Measurements from ENCODE around the gene WDR33.
"Not testable (repeated sequence)": the region's sequence is repeated elsewhere in the genome, so short reads cannot be mapped to it uniquely, and the experiment has no call there.

WDR33 gene

GRCh38 chr2:127763776-127764175 lies 47.2 kb downstream of the WDR33 start:
- no peak overlapping the region for H3K4me3 ChIP-seq (ENCODE audit: low read length in 2 of 2)
- no peak overlapping the region for H3K9ac ChIP-seq (ENCODE audit: low read length in 2 of 2)
- no peaks in the 10 kb centered on the region for H3K9me3 ChIP-seq (ENCODE audit: control insufficient read depth in 2 of 2, low read length in 2 of 2)
- H3K27ac ChIP-seq (ENCODE audit: low read length), result no peak overlapping the region
- no peaks in the 10 kb centered on the region for H3K27me3 ChIP-seq (ENCODE audit: control insufficient read depth in 1 of 2, insufficient read depth in 2 of 2, low read length in 2 of 2)
- H3K4me1 ChIP-seq (ENCODE audit: control insufficient read depth, insufficient read depth, low read length), result no peaks in the 10 kb centered on the region
- peaks cover 39 to 52% of the 10 kb centered on the region in 2 donors for H3K36me3 ChIP-seq (ENCODE audit: control insufficient read depth in 2 of 2, insufficient read depth in 2 of 2, low read length in 2 of 2)

DNA sequence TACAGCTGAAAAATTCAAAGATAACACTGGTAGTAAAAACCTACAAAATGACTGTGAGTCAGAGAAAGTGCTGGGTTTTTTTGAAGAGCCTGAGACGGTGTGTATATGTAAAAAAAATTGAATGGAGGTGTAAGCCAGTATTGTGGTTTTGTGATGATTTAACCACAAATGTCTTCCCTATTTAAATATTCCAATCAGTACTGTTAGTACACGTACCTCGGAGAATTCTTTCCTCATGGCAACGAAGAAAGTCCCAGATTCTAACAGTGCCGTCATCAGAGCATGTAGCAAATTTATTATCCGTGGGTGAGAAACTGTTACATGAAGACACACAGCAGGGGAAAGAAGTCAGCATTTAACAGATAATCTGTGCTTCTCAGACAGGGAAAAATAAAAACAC lies 48.1 kb downstream of the WDR33 start:
- Histone ChIP-seq H3K27ac (ENCODE audit: low read length) (no peak overlapping the region), H3K9me3 (ENCODE audit: control insufficient read depth in 2 of 2, low read length in 2 of 2) (no peaks in the 10 kb centered on the region), H3K36me3 (ENCODE audit: control insufficient read depth in 2 of 2, insufficient read depth in 2 of 2, low read length in 2 of 2) (peaks cover 36 to 49% of the 10 kb centered on the region in 2 donors), H3K4me3 (ENCODE audit: low read length in 2 of 2) (no peak overlapping the region), H3K27me3 (ENCODE audit: control insufficient read depth in 1 of 2, insufficient read depth in 2 of 2, low read length in 2 of 2) (no peaks in the 10 kb centered on the region), H3K4me1 (ENCODE audit: control insufficient read depth, insufficient read depth, low read length) (no peaks in the 10 kb centered on the region), H3K9ac (ENCODE audit: low read length in 2 of 2) (no peak overlapping the region)

- no peak overlapping the region for H3K27ac ChIP-seq (ENCODE audit: low read length)
- no peak overlapping the region for H3K4me3 ChIP-seq (ENCODE audit: low read length in 2 of 2)
- H3K36me3 ChIP-seq (ENCODE audit: control insufficient read depth in 2 of 2, insufficient read depth in 2 of 2, low read length in 2 of 2), result peaks cover 33 to 48% of the 10 kb centered on the region in 2 donors
- H3K9me3 ChIP-seq (ENCODE audit: control insufficient read depth in 2 of 2, low read length in 2 of 2), result no peaks in the 10 kb centered on the region
- no peak overlapping the region for H3K9ac ChIP-seq (ENCODE audit: low read length in 2 of 2)
- no peaks in the 10 kb centered on the region for H3K27me3 ChIP-seq (ENCODE audit: control insufficient read depth in 1 of 2, insufficient read depth in 2 of 2, low read length in 2 of 2)
- H3K4me1 ChIP-seq (ENCODE audit: control insufficient read depth, insufficient read depth, low read length), result no peaks in the 10 kb centered on the region
Measured at GRCh38 chr2:127762441-127762840, 48.5 kb downstream of the WDR33 start.

DNA sequence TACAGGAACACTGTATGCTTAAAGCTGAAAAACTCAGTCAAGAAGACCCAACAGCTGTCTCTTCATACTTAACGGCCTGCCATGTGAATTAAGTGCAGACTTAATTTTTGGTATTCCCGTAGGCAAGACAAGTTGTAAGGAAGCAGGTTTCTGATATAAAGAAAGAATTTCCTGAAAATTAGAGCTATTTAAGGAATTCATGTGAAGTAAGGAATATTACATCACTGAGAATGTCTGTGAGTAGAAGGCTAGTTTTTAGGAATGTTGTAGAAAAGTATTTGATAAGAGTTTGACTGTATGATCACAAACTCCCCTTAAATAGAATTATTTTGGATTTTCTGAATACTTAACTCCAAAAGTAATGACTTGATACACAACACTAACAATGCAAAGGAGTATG lies 51.0 kb downstream of the WDR33 start:
- Histone ChIP-seq H3K4me3 (ENCODE audit: low read length in 2 of 2) (no peak overlapping the region), H3K4me1 (ENCODE audit: control insufficient read depth, insufficient read depth, low read length) (no peaks in the 10 kb centered on the region), H3K9me3 (ENCODE audit: control insufficient read depth in 2 of 2, low read length in 2 of 2) (no peaks in the 10 kb centered on the region)

GRCh38 chr2:127754186-127754585 lies 56.8 kb downstream of the WDR33 start:
- H3K9me3 ChIP-seq (ENCODE audit: control insufficient read depth in 2 of 2, low read length in 2 of 2), result no peaks in the 10 kb centered on the region
- H3K27me3 ChIP-seq (ENCODE audit: control insufficient read depth in 1 of 2, insufficient read depth in 2 of 2, low read length in 2 of 2), result no peaks in the 10 kb centered on the region
- H3K27ac ChIP-seq (ENCODE audit: low read length), result no peak overlapping the region
- no peak overlapping the region for H3K9ac ChIP-seq (ENCODE audit: low read length in 2 of 2)
- peaks cover 3 to 6% of the 10 kb centered on the region in 2 donors for H3K36me3 ChIP-seq (ENCODE audit: control insufficient read depth in 2 of 2, insufficient read depth in 2 of 2, low read length in 2 of 2)
- no peak overlapping the region for H3K4me3 ChIP-seq (ENCODE audit: low read length in 2 of 2)
- no peaks in the 10 kb centered on the region for H3K4me1 ChIP-seq (ENCODE audit: control insufficient read depth, insufficient read depth, low read length)

More for the DNA sequence above, 51.0 kb downstream of the WDR33 start:
- no peak overlapping the region for H3K27ac ChIP-seq (ENCODE audit: low read length)
- H3K9ac ChIP-seq (ENCODE audit: low read length in 2 of 2), result no peak overlapping the region
- peaks cover 36 to 37% of the 10 kb centered on the region in 2 donors for H3K36me3 ChIP-seq (ENCODE audit: control insufficient read depth in 2 of 2, insufficient read depth in 2 of 2, low read length in 2 of 2)
- no peaks in the 10 kb centered on the region for H3K27me3 ChIP-seq (ENCODE audit: control insufficient read depth in 1 of 2, insufficient read depth in 2 of 2, low read length in 2 of 2)

DNA sequence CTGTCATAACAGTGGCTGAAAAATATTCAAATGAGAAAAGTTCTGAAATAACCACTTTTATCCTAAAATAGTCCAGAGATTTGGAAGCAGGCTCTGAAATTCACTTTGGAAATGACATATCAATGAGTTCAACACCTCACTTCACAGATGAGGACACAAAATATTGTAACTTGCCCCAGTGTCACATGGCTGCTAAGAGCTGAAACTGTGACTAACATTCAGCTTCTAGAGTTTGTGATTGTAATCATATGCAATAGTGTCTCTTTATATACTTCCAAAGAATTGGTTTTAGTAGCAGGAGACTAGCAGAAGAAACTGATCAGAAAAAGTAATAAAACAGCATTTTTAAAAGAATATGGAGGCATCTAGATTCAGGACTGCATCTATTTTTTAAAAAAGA lies 57.6 kb downstream of the WDR33 start:
- H3K9me3 ChIP-seq (ENCODE audit: control insufficient read depth in 2 of 2, low read length in 2 of 2), result no peaks in the 10 kb centered on the region
- H3K4me3 ChIP-seq (ENCODE audit: low read length in 2 of 2), result no peak overlapping the region
- no peaks in the 10 kb centered on the region for H3K4me1 ChIP-seq (ENCODE audit: control insufficient read depth, insufficient read depth, low read length)
- H3K27me3 ChIP-seq (ENCODE audit: control insufficient read depth in 1 of 2, insufficient read depth in 2 of 2, low read length in 2 of 2), result no peaks in the 10 kb centered on the region
- H3K36me3 ChIP-seq (ENCODE audit: control insufficient read depth in 2 of 2, insufficient read depth in 2 of 2, low read length in 2 of 2), result peaks cover 6% of the 10 kb centered on the region in 2 donors
- H3K9ac ChIP-seq (ENCODE audit: low read length in 2 of 2), result no peak overlapping the region
- no peak overlapping the region for H3K27ac ChIP-seq (ENCODE audit: low read length)

GRCh38 chr2:127749537-127749936 lies 61.4 kb downstream of the WDR33 start:
- H3K36me3 ChIP-seq (ENCODE audit: control insufficient read depth in 2 of 2, insufficient read depth in 2 of 2, low read length in 2 of 2); H3K4me3 ChIP-seq (ENCODE audit: low read length in 2 of 2); H3K9ac ChIP-seq (ENCODE audit: low read length in 2 of 2); H3K27ac ChIP-seq (ENCODE audit: low read length); H3K27me3 ChIP-seq (ENCODE audit: control insufficient read depth in 1 of 2, insufficient read depth in 2 of 2, low read length in 2 of 2); H3K4me1 ChIP-seq (ENCODE audit: control insufficient read depth, insufficient read depth, low read length); H3K9me3 ChIP-seq (ENCODE audit: control insufficient read depth in 2 of 2, low read length in 2 of 2): not testable (repeated sequence)

DNA sequence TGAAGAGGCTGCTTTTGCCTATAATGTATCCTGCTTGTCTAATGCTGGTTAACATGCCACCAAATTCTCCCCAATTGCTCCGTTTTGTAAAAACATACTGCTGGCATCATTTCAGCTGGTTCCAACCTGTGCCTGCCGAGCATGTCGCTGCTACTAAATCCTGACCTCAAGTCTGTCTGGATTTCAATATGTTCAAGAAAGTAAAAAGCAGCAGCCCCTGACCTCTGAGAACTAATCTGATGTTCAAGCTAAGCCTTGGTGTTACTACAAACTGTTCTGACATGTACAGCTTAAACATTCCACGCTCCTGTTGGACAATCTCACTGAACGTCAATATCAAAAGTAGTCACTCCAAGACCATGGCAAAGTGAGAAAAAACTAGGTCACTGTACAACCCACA lies 63.4 kb downstream of the WDR33 start:
- H3K36me3 ChIP-seq (ENCODE audit: control insufficient read depth in 2 of 2, insufficient read depth in 2 of 2, low read length in 2 of 2), result peaks cover 3 to 5% of the 10 kb centered on the region in 2 donors
- H3K9me3 ChIP-seq (ENCODE audit: control insufficient read depth in 2 of 2, low read length in 2 of 2), result no peaks in the 10 kb centered on the region
- peaks cover 7% of the 10 kb centered on the region for H3K4me1 ChIP-seq (ENCODE audit: control insufficient read depth, insufficient read depth, low read length)
- no peak overlapping the region for H3K9ac ChIP-seq (ENCODE audit: low read length in 2 of 2)
- H3K27ac ChIP-seq (ENCODE audit: low read length), result no peak overlapping the region
- no peaks in the 10 kb centered on the region for H3K27me3 ChIP-seq (ENCODE audit: control insufficient read depth in 1 of 2, insufficient read depth in 2 of 2, low read length in 2 of 2)
- H3K4me3 ChIP-seq (ENCODE audit: low read length in 2 of 2), result no peak overlapping the region

- Histone ChIP-seq H3K9ac (ENCODE audit: low read length in 2 of 2) (no peak overlapping the region), H3K4me3 (ENCODE audit: low read length in 2 of 2) (no peak overlapping the region), H3K36me3 (ENCODE audit: control insufficient read depth in 2 of 2, insufficient read depth in 2 of 2, low read length in 2 of 2) (peaks cover 5 to 14% of the 10 kb centered on the region in 2 donors), H3K9me3 (ENCODE audit: control insufficient read depth in 2 of 2, low read length in 2 of 2) (no peaks in the 10 kb centered on the region), H3K4me1 (ENCODE audit: control insufficient read depth, insufficient read depth, low read length) (peaks cover 7% of the 10 kb centered on the region), H3K27me3 (ENCODE audit: control insufficient read depth in 1 of 2, insufficient read depth in 2 of 2, low read length in 2 of 2) (no peaks in the 10 kb centered on the region), H3K27ac (ENCODE audit: low read length) (no peak overlapping the region)
Measured at GRCh38 chr2:127743477-127744026, 67.4 kb downstream of the WDR33 start.

DNA sequence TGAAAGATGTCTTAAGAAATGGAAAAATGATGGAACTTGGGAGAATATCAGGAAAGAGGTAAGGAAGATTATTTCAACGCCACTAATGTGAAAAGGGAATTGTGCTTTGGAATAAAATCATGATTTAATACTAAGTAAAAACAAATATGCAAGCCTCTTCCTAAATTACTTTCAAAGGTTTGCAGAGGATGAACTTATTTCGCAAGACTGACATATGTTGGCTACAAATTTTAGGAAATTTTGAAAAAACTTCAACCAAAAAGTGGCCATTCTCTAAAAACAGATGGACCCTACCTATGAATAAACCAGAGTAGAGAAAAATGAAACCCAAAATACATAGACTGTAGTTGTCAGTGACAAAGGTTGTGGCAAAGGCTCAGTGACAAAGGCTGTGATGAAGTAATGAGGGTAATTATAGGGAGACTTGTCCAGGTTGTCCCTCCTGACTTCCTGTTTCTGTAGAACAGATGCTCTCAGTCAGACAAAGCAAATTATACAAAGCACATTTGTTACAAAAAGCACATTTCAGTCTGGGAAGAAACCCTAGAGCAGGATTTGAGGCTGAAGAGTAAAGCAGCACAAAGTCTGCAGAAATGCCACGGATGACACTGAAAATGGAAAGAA lies 70.2 kb downstream of the WDR33 start:
- H3K36me3 ChIP-seq (ENCODE audit: control insufficient read depth in 2 of 2, insufficient read depth in 2 of 2, low read length in 2 of 2), result peaks cover 5 to 11% of the 10 kb centered on the region in 2 donors
- peaks cover 5% of the 10 kb centered on the region for H3K4me1 ChIP-seq (ENCODE audit: control insufficient read depth, insufficient read depth, low read length)
- H3K27me3 ChIP-seq (ENCODE audit: control insufficient read depth in 1 of 2, insufficient read depth in 2 of 2, low read length in 2 of 2), result no peaks in the 10 kb centered on the region
- H3K9ac ChIP-seq (ENCODE audit: low read length in 2 of 2), result no peak overlapping the region
- H3K4me3 ChIP-seq (ENCODE audit: low read length in 2 of 2), result no peak overlapping the region
- no peaks in the 10 kb centered on the region for H3K9me3 ChIP-seq (ENCODE audit: control insufficient read depth in 2 of 2, low read length in 2 of 2)
- H3K27ac ChIP-seq (ENCODE audit: low read length), result no peak overlapping the region

- H3K27me3 ChIP-seq (ENCODE audit: control insufficient read depth in 1 of 2, insufficient read depth in 2 of 2, low read length in 2 of 2), result no peaks in the 10 kb centered on the region
- no peaks in the 10 kb centered on the region for H3K9me3 ChIP-seq (ENCODE audit: control insufficient read depth in 2 of 2, low read length in 2 of 2)
- peaks cover 1 to 11% of the 10 kb centered on the region in 2 donors for H3K36me3 ChIP-seq (ENCODE audit: control insufficient read depth in 2 of 2, insufficient read depth in 2 of 2, low read length in 2 of 2)
- no peak overlapping the region for H3K27ac ChIP-seq (ENCODE audit: low read length)
- peaks cover under 1% of the 10 kb centered on the region for H3K4me1 ChIP-seq (ENCODE audit: control insufficient read depth, insufficient read depth, low read length)
- H3K9ac ChIP-seq (ENCODE audit: low read length in 2 of 2), result no peak overlapping the region
- H3K4me3 ChIP-seq (ENCODE audit: low read length in 2 of 2), result no peak overlapping the region
Measured at GRCh38 chr2:127739800-127740199, 71.2 kb downstream of the WDR33 start.
